Transverse colon (tissue), 4 donors: ENCODE measurements around the gene SEMA4G.

Experiments
- CTCF ChIP-seq, 5 experiments: fragments of 200-600 bp in 3 of 5; fragments of 450-650 bp in 2 of 5; sonication (generic) in 3 of 5; IDR thresholded peaks; 1 replicate in 2 of 5; 2 replicates in 3 of 5; pipeline ENCODE4 v1.5.1; 2016 to 2017; ENCODE audit warnings: antibody characterized with exemption in 5 of 5, inconsistent platforms in 3 of 5, mild to moderate bottlenecking in 2 of 5, moderate library complexity in 1 of 5
- POLR2AphosphoS5 ChIP-seq, 3 donors: sonication (generic); formaldehyde crosslinking; IDR thresholded peaks; one replicate each; pipeline ENCODE4 v1.6.1; 2016; ENCODE audit warnings: antibody characterized with exemption in 3 of 3

- no peak for TF ChIP-seq CTCF (IDR thresholded peaks at IDR 0.05)
- no peak for TF ChIP-seq POLR2AphosphoS5 (IDR thresholded peaks at IDR 0.05)
Measured at GRCh38 chr10:100945754-100946153, 23.6 kb upstream of the SEMA4G start.
